Stimulated activated CD8-positive, alpha-beta memory T cell treated with anti-CD3 and anti-CD28 coated beads, Interleukin-4, amount 100 ng/mL, for 4 hours (primary cell): Measurements from ENCODE around the gene ABHD4.
"Not testable (repeated sequence)": the region's sequence is repeated elsewhere in the genome, so short reads cannot be mapped to it uniquely, and the experiment has no call there.

ENCODE experiments used
- DNase-seq, 2 donors: peaks; one replicate each; pipeline ENCODE4 v3.0.0-alpha.2; 2020; ENCODE audit warnings: low read depth in 2 of 2, low spot score in 1 of 2

The ABHD4 gene

GRCh38 chr14:22588526-22589095 lies 9.5 kb upstream of the ABHD4 start:
- no peak for DNase-seq

DNA sequence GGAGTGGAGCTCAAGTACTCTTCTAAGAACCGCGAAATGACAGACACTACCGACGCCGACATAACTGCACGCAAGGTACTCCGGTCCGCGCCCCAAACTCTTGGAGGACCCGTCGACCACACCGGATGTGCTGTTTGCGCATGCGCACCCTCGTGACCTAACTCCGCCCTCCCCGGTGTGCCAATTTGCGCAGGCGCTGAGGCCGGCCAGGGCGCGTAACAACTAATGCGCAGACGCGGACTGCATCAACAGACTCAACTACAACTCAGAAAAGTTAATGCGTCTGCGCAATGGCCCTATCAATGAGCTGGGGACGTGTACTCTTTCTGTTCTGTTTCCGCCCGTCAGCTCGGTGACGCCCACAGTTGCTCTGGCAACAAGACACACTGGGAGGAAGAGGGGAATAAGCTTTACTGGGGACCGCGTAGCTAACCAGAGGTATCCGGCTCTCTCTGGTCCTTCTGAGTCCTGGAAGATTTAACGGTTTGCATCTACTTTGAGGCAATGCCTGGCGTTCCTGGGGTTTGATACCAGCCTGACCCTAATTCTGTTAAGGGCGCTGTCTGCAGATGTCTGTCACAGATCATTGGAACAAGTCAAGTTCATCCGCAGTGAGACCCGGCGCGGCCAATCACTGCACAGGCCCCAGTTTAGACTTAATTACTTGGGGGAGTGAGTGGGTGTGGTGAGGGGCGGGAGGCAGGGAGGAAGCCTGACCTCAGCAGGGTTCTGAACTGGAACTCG lies 8.8 kb upstream of the ABHD4 start, which contains the start of gene DAD1:
DAD1 (minus strand) TSS at position 129 of the 744 bp plus-strand sequence; CDS start at position 62, 67 bp downstream.
- DNase-seq, result peak; percentile 98 to 99

- DNase-seq, result no peak
Observed at GRCh38 chr14:22593189-22593588, 4.9 kb upstream of the ABHD4 start.

GRCh38 chr14:22593601-22594000 lies 4.5 kb upstream of the ABHD4 start:
- DNase-seq, result no peak

DNA sequence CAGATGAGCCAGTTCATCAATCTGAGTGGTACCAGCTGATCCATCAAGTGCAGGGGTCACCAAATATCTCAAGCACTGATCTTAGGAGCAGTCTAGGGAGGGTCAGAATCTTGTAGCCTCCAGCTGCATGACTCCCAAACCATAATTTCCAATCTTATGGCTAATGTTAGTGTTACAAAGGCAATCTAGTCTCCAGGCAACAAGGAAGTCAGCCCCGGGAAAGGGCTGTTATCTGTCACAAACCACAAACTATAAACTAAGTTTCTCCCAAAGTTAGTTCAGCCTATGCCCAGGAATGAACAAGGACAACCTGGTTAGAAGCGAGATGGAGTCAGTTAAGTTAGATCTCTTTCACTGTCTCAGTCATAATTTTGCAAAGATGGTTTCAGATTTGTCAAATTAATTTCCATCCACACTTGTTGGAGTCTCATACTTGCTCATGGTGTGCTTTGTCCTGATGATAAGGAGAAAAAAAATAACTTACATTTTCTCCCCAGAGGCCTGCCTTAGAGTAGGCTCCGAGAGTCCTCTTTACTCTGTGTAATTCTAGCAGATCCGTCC lies 3.9 kb upstream of the ABHD4 start:
- DNase-seq, result no peak

- DNase-seq, result no peak
Observed at GRCh38 chr14:22596354-22596879, 1.7 kb upstream of the ABHD4 start.

GRCh38 chr14:22597265-22597664 lies 835 bp upstream of the ABHD4 start:
- DNase-seq, result no peak

DNA sequence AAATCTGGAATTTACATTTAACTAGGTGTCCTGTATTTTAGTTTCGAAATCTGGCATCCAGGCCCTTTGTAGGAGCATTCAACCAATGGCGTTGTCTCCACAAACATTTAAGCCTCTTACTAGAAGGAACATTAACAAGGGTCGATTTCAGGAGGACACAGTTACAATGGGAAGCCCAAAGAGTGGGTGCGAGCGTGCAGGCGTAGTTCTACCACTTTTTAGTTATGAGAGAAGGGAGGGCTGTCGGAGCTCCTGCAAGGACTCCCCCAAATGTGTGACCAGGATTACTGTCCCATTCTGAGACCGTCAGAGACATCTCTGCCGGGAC lies 365 bp upstream of the ABHD4 start:
- DNase-seq, result no peak

- DNase-seq, result no peak
Observed at GRCh38 chr14:22598896-22599244, 770 bp downstream of the ABHD4 start.

GRCh38 chr14:22599349-22599748 lies 1.2 kb downstream of the ABHD4 start:
- no peak for DNase-seq

GRCh38 chr14:22600027-22600426 lies 1.9 kb downstream of the ABHD4 start:
- no peak for DNase-seq

GRCh38 chr14:22601456-22601855 lies 3.4 kb downstream of the ABHD4 start:
- no peak for DNase-seq

DNA sequence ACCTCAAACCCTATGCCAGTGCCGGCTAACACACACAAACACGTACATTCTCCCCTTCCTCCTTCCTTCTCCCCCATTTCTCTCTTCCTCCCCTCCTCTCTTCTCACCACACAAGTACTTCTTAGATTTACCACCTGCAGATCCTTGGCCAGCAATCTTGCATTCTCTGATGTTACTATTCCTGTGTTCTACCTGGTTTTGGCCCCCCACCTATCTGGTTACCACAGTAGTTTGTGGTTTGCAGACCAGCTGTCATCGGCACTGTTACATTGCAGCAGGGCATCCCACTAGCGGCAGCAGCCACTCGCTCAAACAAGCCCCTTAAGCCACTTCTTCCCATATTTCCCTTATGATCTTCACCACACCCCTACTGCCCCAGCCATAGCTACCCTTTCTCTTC lies 3.9 kb downstream of the ABHD4 start:
- no peak for DNase-seq

GRCh38 chr14:22602862-22603261 lies 4.8 kb downstream of the ABHD4 start:
- no peak for DNase-seq

GRCh38 chr14:22606380-22606779 lies 8.3 kb downstream of the ABHD4 start:
- DNase-seq, result no peak

- DNase-seq, result no peak
Observed at GRCh38 chr14:22607291-22607690, 9.2 kb downstream of the ABHD4 start.

GRCh38 chr14:22610931-22611330 lies 12.8 kb downstream of the ABHD4 start:
- DNase-seq, result no peak

DNA sequence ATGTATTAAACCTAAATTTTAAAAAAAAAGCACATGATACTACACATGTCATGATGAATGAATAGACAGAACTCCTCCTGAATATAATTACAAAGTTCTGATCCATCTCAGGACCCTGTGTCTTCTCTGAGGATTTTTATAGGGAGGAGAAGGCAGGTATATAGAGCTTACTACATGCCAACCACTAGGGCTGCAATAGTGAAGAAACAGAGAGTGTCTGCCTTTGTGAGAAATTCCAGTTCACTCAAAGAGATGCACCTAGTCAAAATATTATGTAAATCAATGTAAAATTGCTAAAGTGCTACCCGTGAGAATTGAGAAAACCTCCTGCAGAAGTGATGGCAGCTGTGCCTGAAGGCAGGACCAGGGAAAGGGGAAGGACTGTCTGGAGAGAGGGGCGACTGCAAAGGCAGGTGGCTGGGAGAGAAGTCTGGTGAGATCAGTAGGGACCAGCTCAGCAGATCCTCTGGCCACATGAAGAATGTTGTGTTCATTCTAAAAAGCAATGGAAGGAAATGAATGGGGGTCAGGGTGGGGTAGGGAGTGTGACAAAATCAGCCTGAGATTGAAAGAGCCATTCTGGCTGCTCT lies 15.1 kb downstream of the ABHD4 start:
- DNase-seq, result no peak

- DNase-seq, result no peak
Observed at GRCh38 chr14:22613736-22614239, 15.7 kb downstream of the ABHD4 start.

DNA sequence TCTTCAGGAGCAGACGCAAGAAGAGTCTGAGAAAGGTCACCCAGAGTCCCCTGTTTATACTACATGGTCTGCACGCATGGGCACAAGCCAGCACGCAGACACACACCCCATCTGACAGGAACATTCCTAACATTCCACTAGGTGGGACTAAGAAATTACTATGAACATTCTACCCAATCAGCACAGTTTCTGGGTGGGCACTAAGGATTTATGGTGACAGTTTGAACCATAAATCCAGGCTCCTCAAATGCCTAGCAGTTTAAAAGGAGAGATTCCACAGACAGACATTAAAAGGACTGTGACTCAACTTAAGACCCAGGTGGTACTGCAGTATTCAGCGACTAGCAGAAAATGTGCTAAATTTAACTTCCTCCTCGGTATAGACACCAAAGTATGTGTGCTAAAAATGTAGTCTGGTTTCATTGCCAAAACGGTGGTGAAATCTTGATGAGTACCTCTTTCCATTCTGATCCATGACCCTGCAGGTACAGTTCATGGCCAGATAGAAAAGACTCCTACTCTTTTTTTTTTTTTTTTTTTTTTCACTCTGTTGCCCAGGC lies 16.2 kb downstream of the ABHD4 start:
- no peak for DNase-seq

GRCh38 chr14:22615765-22616164 lies 17.7 kb downstream of the ABHD4 start:
- DNase-seq, result not testable (repeated sequence)

- DNase-seq, result no peak
Observed at GRCh38 chr14:22622255-22622654, 24.2 kb downstream of the ABHD4 start.
